Raji (cell line): ENCODE data around the gene BICC1.

Source experiments
- POLR2A ChIP-seq: IDR thresholded peaks from 2 replicates; pipeline ENCODE4 v1.6.1; 2011; ENCODE audit warnings: low read depth, low read length, control low read depth; ENCODE audit not compliant: insufficient read depth

The BICC1 gene

DNA sequence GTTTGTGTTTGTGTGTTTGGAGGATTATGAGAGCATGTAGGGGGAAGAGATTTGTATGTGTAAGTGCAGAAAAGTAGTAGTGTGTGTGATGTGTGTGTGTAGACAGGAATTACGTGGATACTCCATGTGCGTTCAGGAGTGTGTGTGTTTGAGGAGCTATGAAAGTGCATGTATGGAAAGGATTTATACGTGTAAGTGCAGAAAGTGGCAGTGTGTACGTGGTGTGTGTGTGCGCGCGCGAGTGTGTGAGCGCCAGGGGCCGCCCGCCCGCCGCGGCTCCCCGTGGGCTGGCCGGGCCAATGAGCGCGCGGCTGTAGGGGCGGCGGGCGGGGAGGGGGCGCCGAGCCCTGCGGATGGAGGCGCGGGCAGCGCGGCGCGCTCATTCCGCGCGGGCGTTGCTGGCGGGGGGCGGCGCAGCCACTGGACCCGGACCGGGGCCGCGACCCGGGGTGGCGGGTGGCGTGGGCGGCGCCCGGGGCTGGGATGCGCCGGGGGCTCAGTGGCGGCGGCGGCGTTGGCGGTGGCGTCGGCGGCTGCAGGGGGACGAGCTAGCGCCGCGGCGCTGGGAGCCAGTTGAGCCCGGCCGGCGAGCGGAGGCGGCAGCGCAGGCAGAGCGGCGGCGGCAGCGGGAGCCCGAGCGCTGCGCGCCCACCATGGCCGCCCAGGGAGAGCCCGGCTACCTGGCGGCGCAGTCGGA, at the start of gene BICC1:
BICC1 (plus strand) TSS at position 382 of the 697 bp plus-strand sequence; CDS start at position 654, 272 bp downstream.
- TF ChIP-seq POLR2A = no peak; the same call in none of the 2 replicates

GRCh38 chr10:58464956-58465355, 47.7 kb upstream of the BICC1 start:
- TF ChIP-seq POLR2A = no peak

GRCh38 chr10:58465629-58466028, 47.0 kb upstream of the BICC1 start:
- TF ChIP-seq POLR2A = no peak

- TF ChIP-seq POLR2A = no peak
These were observed 44.6 kb upstream of the BICC1 start for GRCh38 chr10:58467931-58468635.

- TF ChIP-seq POLR2A = no peak
These were observed 38.7 kb upstream of the BICC1 start for GRCh38 chr10:58473976-58474375.

DNA sequence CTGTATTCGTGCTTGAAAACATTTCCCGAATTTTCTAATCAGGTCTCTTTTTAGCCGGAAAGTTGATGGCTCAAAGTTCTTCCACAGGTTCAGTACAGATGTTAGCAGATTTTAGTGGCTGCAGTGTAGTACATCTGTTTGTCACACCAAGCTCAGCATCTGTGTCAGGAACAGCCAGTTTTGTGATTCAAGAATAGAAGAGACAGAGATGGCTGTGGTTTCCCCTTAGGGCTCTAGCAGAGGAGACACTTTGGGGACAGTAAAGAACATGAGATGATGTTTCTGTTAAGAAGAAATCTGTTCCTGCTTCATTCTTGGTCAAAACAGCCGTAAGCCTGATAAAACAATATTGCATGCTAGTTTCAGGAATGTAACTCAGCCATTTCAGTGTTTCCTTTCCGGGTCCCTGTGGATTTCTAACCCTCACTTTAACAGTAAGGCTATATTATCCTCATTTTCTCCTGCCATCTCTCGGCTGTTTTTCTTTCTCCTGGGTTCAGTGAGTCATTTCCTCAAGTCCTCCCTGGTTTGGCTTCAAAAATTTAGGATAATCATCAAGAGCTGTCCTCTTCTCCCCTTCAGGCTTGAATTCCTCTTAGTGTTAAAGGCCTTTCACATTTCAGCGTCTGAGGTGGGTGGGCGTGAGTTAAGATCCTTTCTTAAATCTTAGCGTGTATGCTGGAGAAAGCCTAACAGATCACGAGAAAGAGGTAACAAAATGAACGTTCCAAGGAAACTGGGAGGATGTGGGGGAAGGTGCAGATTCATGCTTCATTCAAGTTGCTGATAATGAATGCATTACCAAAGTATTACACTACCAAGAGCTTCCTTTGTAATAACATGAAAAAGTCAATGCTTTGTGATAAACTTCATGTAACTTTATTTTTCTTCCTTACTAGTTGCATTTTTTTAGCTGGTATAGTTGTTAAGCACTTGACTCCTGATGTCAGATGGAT, 37.1 kb upstream of the BICC1 start:
- no peak for TF ChIP-seq POLR2A

DNA sequence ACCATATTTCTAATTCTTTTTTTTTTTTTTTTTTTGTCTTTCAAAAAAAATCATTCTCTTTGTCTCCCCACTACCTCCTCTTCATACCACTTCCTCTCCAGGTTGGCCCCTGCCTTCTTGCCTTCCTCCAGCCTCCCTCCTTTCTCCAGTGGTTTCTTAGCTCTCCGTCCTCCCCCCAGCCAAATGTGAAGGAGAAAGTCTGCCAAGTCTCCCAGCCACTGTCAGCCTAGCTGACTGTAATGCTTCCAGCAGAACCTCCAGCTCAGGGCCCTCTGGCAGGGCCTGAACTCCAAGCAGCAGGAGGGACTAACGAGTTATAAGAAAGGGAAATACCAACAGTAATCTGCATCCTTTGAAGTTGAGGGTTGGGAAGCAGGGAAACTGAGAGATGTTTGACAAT, 35.5 kb upstream of the BICC1 start:
- TF ChIP-seq POLR2A = no peak

DNA sequence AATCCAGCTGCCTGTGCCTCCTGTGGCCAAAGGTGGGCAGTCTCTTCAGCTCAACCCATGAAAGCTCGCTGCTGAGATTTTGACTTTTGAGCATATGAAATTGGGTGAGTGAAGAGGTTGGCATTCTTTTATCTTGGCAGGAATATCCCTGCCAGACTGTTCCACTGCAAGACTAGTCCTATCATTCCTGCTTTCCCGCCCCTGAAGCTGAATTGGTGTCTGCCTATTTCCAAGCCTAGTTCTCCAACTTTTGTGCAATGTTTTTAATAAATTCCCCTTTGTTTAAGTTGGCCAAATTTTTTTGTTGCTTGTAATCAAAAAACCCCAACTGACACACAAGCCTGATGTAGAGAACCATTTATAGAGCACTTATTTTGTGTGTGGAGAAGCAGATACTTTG, 34.8 kb upstream of the BICC1 start:
- no peak for TF ChIP-seq POLR2A

- TF ChIP-seq POLR2A = no peak
These were observed 33.6 kb upstream of the BICC1 start for GRCh38 chr10:58479045-58479444.

DNA sequence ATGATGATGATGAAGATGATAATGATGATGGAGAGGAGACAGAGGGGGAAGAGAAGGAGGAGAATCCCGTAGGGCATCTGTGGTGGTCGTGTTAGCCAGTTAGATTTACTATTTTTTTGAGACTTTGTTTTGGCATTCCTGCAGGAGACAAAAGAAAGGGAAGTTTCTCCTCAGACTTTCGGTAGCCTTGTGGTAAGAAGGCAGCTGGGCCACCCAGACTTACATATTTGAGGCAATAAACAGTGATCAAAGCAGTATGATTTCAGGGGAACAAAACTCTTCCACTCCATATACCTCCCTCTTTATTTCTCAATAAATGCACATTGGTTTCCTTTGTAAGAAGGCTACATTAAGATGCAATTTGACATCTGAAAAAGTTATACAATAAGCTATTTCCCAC, 32.4 kb upstream of the BICC1 start:
- TF ChIP-seq POLR2A = no peak

DNA sequence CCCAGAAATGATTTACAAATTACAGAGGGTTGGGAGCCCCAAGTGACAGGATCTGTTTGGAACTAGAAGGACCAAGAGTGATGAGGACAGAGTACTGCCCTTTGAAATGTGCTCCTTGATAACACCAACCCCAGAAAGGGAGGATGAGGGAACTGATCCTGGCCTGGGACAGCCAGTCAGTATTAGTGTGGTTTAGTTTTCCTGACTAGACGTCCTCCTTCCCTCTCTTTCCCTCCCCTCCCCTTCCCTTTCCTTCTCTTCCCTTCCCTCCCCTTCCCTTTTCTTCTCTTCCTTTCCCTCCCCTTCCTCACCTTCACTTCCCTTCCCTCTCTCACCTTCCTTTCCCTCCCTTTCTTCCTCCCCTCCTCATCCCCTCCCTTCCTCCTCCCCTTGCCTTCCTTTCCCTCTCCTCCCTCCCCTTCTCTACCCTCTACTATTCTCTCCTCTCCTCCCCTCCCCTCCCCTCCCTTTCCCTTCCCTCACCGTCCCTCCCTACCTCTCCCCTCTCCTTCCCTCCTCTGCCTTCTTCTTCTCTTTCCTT, 31.0 kb upstream of the BICC1 start:
- TF ChIP-seq POLR2A = no peak

DNA sequence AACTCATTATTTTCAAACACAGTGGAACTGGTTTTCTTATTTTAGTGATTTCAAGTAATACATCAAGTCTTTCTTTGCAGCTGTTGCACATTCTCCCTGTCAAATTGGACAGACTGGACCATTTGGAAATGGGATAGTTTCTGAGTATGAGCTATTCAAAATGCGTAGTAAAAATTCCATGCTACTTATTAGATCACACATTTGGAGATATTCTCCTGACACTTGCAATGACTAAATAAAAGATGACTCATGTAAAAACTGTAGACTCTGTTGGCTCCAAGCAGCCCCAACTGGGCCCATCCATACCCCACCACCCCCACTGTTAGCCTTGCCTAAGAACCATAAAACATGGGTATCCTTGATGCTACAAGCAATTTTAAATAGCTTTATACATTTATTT, 25.9 kb upstream of the BICC1 start:
- TF ChIP-seq POLR2A = no peak

DNA sequence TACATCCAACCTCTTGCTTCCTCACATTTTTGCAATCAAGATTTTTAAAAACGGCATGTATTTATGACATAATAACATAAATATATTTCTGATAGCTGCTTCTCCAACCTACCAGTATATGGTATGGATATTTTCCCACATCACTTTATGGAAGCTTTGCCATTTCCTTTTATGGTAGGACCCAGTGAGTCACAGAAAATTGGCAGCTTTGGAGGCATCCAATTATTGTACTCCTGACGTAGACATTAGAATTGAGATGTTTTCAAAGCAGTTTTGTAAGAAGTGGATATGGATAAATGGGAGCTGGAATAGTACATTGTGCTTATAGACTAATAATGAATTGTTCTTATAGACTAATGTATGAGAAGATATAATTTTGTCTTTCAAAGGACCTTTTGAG, 23.8 kb upstream of the BICC1 start:
- no peak for TF ChIP-seq POLR2A

DNA sequence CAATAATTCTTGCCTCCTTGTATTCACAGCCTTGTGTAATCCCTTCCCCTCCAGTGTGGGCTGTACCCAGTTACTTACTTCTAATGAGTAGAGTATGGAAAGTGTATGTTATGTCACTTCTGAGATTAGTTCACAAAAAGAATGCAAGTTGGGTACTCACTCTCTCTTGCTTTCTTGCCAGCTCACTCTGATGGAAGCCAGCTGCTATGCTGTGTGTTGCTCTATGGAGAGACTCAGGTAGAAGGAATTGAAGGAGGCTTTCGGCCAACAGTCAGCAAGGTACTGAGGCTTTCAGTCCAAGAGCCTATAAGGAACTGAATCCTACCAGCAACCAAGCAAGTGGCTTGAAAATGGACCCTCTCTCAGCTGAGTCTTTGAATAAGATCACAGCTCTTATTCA, 9.7 kb upstream of the BICC1 start:
- TF ChIP-seq POLR2A = no peak

GRCh38 chr10:58508316-58508715, 4.4 kb upstream of the BICC1 start:
- no peak for TF ChIP-seq POLR2A
